ENCODE results near the gene SHISA8. TPM values are rescaled to one million over a fixed set of nuclear protein-coding genes. Genes with fewer than 3 reads are reported as not detected.

The SHISA8 gene
- total RNA-seq, 3 donors from 2014 or later: not detected

GRCh38 chr22:41932353-41932752 lies 17.5 kb upstream of the SHISA8 start:
- Histone ChIP-seq H3K9me3 (no peaks in the 10 kb centered on the region), H3K4me3 (no peak overlapping the region), H3K4me1 (ENCODE audit: low read depth) (no peaks in the 10 kb centered on the region), H3K36me3 (ENCODE audit: low read depth) (no peaks in the 10 kb centered on the region)
- TF ChIP-seq, protein P1, sequence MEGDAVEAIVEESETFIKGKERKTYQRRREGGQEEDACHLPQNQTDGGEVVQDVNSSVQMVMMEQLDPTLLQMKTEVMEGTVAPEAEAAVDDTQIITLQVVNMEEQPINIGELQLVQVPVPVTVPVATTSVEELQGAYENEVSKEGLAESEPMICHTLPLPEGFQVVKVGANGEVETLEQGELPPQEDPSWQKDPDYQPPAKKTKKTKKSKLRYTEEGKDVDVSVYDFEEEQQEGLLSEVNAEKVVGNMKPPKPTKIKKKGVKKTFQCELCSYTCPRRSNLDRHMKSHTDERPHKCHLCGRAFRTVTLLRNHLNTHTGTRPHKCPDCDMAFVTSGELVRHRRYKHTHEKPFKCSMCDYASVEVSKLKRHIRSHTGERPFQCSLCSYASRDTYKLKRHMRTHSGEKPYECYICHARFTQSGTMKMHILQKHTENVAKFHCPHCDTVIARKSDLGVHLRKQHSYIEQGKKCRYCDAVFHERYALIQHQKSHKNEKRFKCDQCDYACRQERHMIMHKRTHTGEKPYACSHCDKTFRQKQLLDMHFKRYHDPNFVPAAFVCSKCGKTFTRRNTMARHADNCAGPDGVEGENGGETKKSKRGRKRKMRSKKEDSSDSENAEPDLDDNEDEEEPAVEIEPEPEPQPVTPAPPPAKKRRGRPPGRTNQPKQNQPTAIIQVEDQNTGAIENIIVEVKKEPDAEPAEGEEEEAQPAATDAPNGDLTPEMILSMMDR (IDR thresholded peaks at IDR 0.05): no peak
- intact Hi-C loops (cut with DNase I, micrococcal nuclease): no loop called here
- ATAC-seq: no peak
- DNase-seq: no peak

- Histone ChIP-seq H3K9me3 (no peaks in the 10 kb centered on the region), H3K4me3 (no peak overlapping the region), H3K36me3 (ENCODE audit: low read depth) (no peaks in the 10 kb centered on the region), H3K4me1 (ENCODE audit: low read depth) (no peaks in the 10 kb centered on the region)
- no peak for DNase-seq
- TF ChIP-seq, protein P1 (IDR thresholded peaks at IDR 0.05): no peak
- no peak for ATAC-seq
- intact Hi-C loops (cut with DNase I, micrococcal nuclease): no loop called here
Observed at GRCh38 chr22:41931701-41932269, 16.9 kb upstream of the SHISA8 start.

DNA sequence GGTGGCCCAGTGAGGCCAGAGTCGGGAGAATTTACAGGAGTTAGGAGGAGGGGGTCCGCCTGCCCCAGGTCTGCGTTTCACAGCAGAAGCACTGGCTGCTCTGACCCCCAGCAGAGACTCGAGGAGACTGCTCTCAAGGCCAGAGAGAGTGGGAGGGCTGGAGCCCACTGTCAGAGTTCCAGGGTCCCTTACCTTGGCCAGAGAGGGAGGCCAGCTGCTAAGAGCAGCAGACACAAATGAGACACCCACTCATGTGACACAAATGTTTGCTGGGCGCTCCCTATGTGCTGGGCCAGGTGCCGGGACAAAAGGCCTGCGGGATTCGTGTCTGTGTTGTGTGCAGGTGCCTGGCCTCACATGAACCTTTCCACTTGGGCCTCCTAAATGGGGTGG lies 14.5 kb upstream of the SHISA8 start:
- H3K36me3 ChIP-seq (ENCODE audit: low read depth): no peaks in the 10 kb centered on the region
- TF ChIP-seq, protein P1 (IDR thresholded peaks at IDR 0.05): no peak
- intact Hi-C loops (cut with DNase I, micrococcal nuclease): no loop called here
- ATAC-seq: no peak
- H3K9me3 ChIP-seq: no peaks in the 10 kb centered on the region
- peaks cover 4% of the 10 kb centered on the region for H3K4me1 ChIP-seq (ENCODE audit: low read depth)
- no peak overlapping the region for H3K4me3 ChIP-seq
- no peak for DNase-seq

GRCh38 chr22:41928593-41929417 lies 13.9 kb upstream of the SHISA8 start:
- Histone ChIP-seq H3K9me3 (no peaks in the 10 kb centered on the region), H3K4me3 (no peak overlapping the region), H3K4me1 (ENCODE audit: low read depth) (peaks cover 4% of the 10 kb centered on the region), H3K36me3 (ENCODE audit: low read depth) (no peaks in the 10 kb centered on the region)
- ATAC-seq (no peak), DNase-seq (no peak)
- TF ChIP-seq, protein P1 (IDR thresholded peaks at IDR 0.05): no peak
- intact Hi-C loops (cut with DNase I, micrococcal nuclease): no loop called here

- Histone ChIP-seq H3K9me3 (no peaks in the 10 kb centered on the region), H3K4me1 (ENCODE audit: low read depth) (peaks cover 4% of the 10 kb centered on the region), H3K36me3 (ENCODE audit: low read depth) (no peaks in the 10 kb centered on the region), H3K4me3 (no peak overlapping the region)
- TF ChIP-seq, protein P1 (IDR thresholded peaks at IDR 0.05): no peak
- ATAC-seq (no peak), DNase-seq (no peak)
- intact Hi-C loops (cut with DNase I, micrococcal nuclease): no loop called here
Observed at GRCh38 chr22:41927813-41928212, 12.9 kb upstream of the SHISA8 start.

All from mucosa of descending colon (tissue), 3 donors.